ENCODE data around the gene CPLANE2. TPM values are rescaled to one million over a fixed set of nuclear protein-coding genes. Genes with fewer than 3 reads are reported as not detected.

CPLANE2 gene
- total RNA-seq, 2 experiments from 2014 or later, result 11.6 to 15.4 TPM

DNA sequence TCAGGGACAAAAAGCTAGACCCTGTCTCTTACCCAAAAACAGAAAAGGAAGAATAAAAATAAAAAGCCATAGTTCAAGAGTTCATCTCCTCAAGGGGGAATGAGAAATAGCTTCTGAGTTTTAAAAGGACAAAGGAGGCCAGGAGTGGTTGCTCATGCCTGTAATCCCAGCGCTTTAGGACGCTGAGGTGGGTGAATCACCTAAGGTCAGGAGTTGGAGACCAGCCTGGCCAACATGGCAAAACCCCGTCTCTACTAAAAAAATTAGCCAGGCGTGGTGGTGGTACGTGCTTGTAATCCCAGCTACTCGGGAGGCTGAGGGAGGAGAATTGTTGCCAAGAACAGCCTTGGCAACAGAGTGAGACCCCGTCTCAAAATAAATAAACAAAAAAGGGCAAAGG is 38.6 kb upstream of the CPLANE2 start:
- ChIA-PET CTCF (ENCODE audit: unreplicated experiment) (no interaction called here), POLR2A (interaction anchor here (0.7 kb wide), 1 partner anchor 412 kb away, joined by 4 read pairs; no protein-coding TSS in a partner anchor)
- H3K79me2 ChIP-seq (ENCODE audit: insufficient read depth, low read depth, low read length), result no peaks in the 10 kb centered on the region
- H3K9me2 ChIP-seq (ENCODE audit: insufficient read depth, low read length), result no peaks in the 10 kb centered on the region
- 0 out of 2 replicates have a peak, but pooled peaks cover 5% of the 10 kb centered on the region for H3K36me3 ChIP-seq (ENCODE audit: insufficient read depth, low read length)
- TF ChIP-seq, protein P1, sequence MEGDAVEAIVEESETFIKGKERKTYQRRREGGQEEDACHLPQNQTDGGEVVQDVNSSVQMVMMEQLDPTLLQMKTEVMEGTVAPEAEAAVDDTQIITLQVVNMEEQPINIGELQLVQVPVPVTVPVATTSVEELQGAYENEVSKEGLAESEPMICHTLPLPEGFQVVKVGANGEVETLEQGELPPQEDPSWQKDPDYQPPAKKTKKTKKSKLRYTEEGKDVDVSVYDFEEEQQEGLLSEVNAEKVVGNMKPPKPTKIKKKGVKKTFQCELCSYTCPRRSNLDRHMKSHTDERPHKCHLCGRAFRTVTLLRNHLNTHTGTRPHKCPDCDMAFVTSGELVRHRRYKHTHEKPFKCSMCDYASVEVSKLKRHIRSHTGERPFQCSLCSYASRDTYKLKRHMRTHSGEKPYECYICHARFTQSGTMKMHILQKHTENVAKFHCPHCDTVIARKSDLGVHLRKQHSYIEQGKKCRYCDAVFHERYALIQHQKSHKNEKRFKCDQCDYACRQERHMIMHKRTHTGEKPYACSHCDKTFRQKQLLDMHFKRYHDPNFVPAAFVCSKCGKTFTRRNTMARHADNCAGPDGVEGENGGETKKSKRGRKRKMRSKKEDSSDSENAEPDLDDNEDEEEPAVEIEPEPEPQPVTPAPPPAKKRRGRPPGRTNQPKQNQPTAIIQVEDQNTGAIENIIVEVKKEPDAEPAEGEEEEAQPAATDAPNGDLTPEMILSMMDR (conservative IDR thresholded peaks at IDR 0.05; ENCODE audit: low read length), result no peak
- TF ChIP-seq EZH2phosphoT487 (IDR thresholded peaks at IDR 0.05; ENCODE audit: borderline replicate concordance, low read depth, low read length), result no peak
- no peak overlapping the region for H3K4me3 ChIP-seq (ENCODE audit: low read depth, low read length, poor library complexity, severe bottlenecking)
- H3K4me1 ChIP-seq (ENCODE audit: insufficient read depth, low read length, poor library complexity, severe bottlenecking), result no peaks in the 10 kb centered on the region
- no peaks in the 10 kb centered on the region; the same call in 1 of the 2 replicates for H4K20me1 ChIP-seq (ENCODE audit: insufficient read depth, low read length)
- no TSS peak for BruUV-seq (replicated peaks)
- no peak overlapping the region for H2AFZ ChIP-seq (ENCODE audit: low read length)
- no peak overlapping the region for H3K27ac ChIP-seq (ENCODE audit: low read depth, low read length, poor library complexity, severe bottlenecking)
- intact Hi-C loops (cut with micrococcal nuclease; ENCODE audit: unreplicated experiment), result no loop called here
- H3K9me3 ChIP-seq (ENCODE audit: low read length), result no peaks in the 10 kb centered on the region
- no peak for DNase-seq (ENCODE audit: low spot score)
- no peak overlapping the region for H3K4me2 ChIP-seq (ENCODE audit: low read length)

DNA sequence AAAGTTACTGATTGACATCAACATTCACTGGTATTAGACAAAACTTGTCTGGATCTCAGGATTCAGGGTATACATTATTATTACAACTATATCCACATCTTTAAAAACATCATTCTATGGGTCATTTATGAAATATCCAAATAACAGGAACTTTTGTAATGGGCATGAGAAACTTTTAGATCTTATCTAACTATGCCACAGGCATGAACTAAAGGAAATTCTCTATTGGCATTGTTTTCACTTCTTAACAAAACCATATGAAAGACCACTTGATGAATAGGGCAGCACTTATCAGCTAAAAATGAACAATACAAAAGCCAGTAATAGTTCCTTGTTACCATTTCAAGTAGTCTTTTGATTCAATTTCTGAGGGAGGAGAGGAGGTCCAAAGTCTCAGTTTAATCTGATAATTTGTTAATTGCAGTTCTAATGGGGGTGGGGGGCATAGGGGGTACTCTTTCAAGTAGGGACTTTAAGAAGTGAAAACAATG is 30.8 kb upstream of the CPLANE2 start:
- no peak overlapping the region for H3K4me3 ChIP-seq (ENCODE audit: low read depth, low read length, poor library complexity, severe bottlenecking)
- no peaks in the 10 kb centered on the region for H3K9me2 ChIP-seq (ENCODE audit: insufficient read depth, low read length)
- H3K9me3 ChIP-seq (ENCODE audit: low read length), result no peaks in the 10 kb centered on the region
- intact Hi-C loops (cut with micrococcal nuclease; ENCODE audit: unreplicated experiment), result no loop called here
- no peak for DNase-seq (ENCODE audit: low spot score)
- no peak overlapping the region for H3K4me2 ChIP-seq (ENCODE audit: low read length)
- POLR2A ChIA-PET, result interaction anchor here (1.5 kb wide), 1 partner anchor 11 kb away, joined by 4 read pairs; no protein-coding TSS in a partner anchor
- no peak overlapping the region for H2AFZ ChIP-seq (ENCODE audit: low read length)
- H3K27ac ChIP-seq (ENCODE audit: low read depth, low read length, poor library complexity, severe bottlenecking), result no peak overlapping the region
- CTCF ChIA-PET (ENCODE audit: unreplicated experiment), result no interaction called here
- no peaks in the 10 kb centered on the region for H4K20me1 ChIP-seq (ENCODE audit: insufficient read depth, low read length)
- H3K79me2 ChIP-seq (ENCODE audit: insufficient read depth, low read depth, low read length), result no peaks in the 10 kb centered on the region
- no TSS peak for BruUV-seq (replicated peaks)
- peaks cover 6% of the 10 kb centered on the region; the same call in 1 of the 2 replicates for H3K36me3 ChIP-seq (ENCODE audit: insufficient read depth, low read length)
- no peaks in the 10 kb centered on the region for H3K4me1 ChIP-seq (ENCODE audit: insufficient read depth, low read length, poor library complexity, severe bottlenecking)
- TF ChIP-seq EZH2phosphoT487 (IDR thresholded peaks at IDR 0.05; ENCODE audit: borderline replicate concordance, low read depth, low read length), result no peak
- TF ChIP-seq, protein P1 (conservative IDR thresholded peaks at IDR 0.05; ENCODE audit: low read length), result no peak

DNA sequence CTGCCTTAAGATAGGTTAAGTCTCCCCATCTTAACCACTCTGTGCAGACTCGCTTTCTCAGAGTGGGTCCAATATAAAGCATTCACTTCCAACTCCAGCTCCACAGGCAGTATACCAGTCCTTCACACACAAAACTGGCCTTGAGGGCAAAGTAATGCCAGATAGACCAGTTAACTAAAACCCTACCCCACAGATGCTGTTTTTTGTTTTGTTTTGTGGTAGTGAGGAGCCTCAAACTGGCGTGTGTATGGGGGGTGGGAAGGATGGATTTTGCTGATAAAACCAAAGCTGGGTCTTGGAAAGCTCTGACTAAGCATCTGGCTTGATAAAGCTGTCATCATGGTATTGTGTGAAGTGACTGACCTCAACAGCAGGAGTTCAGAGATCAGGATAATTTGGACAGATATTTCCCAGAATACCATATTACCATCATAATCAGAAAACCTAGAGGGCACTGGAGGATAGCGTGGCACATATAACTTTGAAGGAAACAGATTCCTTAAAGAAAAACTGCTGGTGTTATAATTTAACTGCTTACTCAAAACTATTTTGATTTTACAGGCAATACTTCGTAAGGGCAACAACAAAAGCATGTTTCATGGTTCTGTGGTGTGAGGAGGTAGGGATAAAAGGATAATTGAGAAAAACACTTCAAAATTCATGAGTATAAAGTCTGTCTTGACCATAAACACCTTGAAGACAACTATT is 29.6 kb upstream of the CPLANE2 start:
- Histone ChIP-seq H3K9me3 (ENCODE audit: low read length) (no peaks in the 10 kb centered on the region), H3K27ac (ENCODE audit: low read depth, low read length, poor library complexity, severe bottlenecking) (no peak overlapping the region), H3K9me2 (ENCODE audit: insufficient read depth, low read length) (no peaks in the 10 kb centered on the region), H4K20me1 (ENCODE audit: insufficient read depth, low read length) (no peaks in the 10 kb centered on the region), H3K36me3 (ENCODE audit: insufficient read depth, low read length) (peaks cover 6% of the 10 kb centered on the region; the same call in 1 of the 2 replicates), H3K79me2 (ENCODE audit: insufficient read depth, low read depth, low read length) (no peaks in the 10 kb centered on the region), H3K4me3 (ENCODE audit: low read depth, low read length, poor library complexity, severe bottlenecking) (no peak overlapping the region), H3K4me2 (ENCODE audit: low read length) (no peak overlapping the region), H2AFZ (ENCODE audit: low read length) (no peak overlapping the region), H3K4me1 (ENCODE audit: insufficient read depth, low read length, poor library complexity, severe bottlenecking) (no peaks in the 10 kb centered on the region)
- intact Hi-C loops (cut with micrococcal nuclease; ENCODE audit: unreplicated experiment), result no loop called here
- ChIA-PET POLR2A (no interaction called here), CTCF (ENCODE audit: unreplicated experiment) (no interaction called here)
- BruUV-seq (replicated peaks), result no TSS peak
- DNase-seq (ENCODE audit: low spot score), result no peak
- TF ChIP-seq, protein P1 (conservative IDR thresholded peaks at IDR 0.05; ENCODE audit: low read length), result no peak
- TF ChIP-seq EZH2phosphoT487 (IDR thresholded peaks at IDR 0.05; ENCODE audit: borderline replicate concordance, low read depth, low read length), result no peak

Data from OCI-LY7 (cell line).